Body of pancreas (tissue), 4 donors: ENCODE data around the gene PPP3R1.

Experiments
- POLR2A ChIP-seq, 3 donors: fragments of 450-650 bp; IDR thresholded peaks; one replicate each; pipeline ENCODE4 v1.6.1; 2016; ENCODE audit warnings: antibody characterized with exemption in 3 of 3, mild to moderate bottlenecking in 2 of 3
- TF ChIP-seq, protein P1 (sequence below), 7 experiments: fragments of 450-650 bp in 4 of 7; fragments of 200-600 bp in 3 of 7; sonication (generic) in 3 of 7; IDR thresholded peaks; one replicate each; pipeline ENCODE4 v1.5.1; 2016 to 2019; ENCODE audit warnings: antibody characterized with exemption in 7 of 7

- no peak for TF ChIP-seq POLR2A (IDR thresholded peaks at IDR 0.05)
- TF ChIP-seq, protein P1, sequence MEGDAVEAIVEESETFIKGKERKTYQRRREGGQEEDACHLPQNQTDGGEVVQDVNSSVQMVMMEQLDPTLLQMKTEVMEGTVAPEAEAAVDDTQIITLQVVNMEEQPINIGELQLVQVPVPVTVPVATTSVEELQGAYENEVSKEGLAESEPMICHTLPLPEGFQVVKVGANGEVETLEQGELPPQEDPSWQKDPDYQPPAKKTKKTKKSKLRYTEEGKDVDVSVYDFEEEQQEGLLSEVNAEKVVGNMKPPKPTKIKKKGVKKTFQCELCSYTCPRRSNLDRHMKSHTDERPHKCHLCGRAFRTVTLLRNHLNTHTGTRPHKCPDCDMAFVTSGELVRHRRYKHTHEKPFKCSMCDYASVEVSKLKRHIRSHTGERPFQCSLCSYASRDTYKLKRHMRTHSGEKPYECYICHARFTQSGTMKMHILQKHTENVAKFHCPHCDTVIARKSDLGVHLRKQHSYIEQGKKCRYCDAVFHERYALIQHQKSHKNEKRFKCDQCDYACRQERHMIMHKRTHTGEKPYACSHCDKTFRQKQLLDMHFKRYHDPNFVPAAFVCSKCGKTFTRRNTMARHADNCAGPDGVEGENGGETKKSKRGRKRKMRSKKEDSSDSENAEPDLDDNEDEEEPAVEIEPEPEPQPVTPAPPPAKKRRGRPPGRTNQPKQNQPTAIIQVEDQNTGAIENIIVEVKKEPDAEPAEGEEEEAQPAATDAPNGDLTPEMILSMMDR (IDR thresholded peaks at IDR 0.05), result no peak
These were observed 63.5 kb downstream of the PPP3R1 start for GRCh38 chr2:68188831-68189230.
